Measurements from ENCODE around the gene CTXND1.
"Not testable (repeated sequence)": the region's sequence is repeated elsewhere in the genome, so short reads cannot be mapped to it uniquely, and the experiment has no call there.

Gene CTXND1

DNA sequence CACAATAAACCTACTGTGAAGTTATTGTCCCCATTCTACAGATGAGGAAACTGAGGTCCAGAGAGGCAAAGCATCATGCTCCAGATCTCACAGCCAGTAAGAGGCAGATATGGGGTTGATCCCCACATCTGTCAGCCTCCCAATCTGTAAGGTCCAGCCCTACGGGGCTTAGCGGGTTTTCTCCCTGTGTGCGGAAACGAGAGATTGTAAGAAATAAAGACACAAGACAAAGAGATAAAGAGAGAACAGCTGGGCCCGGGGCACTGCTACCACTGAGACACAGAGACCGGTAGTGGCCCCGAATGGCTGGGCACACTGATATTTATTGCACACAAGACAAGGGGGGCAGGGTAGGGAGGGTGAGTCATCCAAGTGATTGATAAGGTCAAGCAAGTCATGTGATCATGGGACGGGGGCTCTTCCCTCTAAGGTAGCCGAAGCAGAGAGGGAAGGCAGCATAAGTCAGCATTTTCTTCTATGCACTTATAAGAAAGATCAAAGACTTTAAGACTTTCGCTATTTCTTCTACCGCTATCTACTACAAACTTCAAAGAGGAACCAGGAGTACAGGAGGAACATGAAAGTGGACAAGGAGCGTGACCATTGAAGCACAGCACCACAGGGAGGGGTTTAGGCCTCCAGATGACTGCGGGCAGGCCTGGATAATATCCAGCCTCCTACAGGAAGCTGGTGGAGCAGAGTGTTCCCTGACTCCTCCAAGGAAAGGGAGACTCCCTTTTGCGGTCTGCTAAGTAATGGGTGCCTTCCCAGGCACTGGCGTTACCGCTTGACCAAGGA, 96.4 kb downstream of the CTXND1 start:
- DNase-seq: not testable (repeated sequence)

GRCh38 chr15:80155001-80155377, 97.0 kb downstream of the CTXND1 start:
- DNase-seq: no peak

DNA sequence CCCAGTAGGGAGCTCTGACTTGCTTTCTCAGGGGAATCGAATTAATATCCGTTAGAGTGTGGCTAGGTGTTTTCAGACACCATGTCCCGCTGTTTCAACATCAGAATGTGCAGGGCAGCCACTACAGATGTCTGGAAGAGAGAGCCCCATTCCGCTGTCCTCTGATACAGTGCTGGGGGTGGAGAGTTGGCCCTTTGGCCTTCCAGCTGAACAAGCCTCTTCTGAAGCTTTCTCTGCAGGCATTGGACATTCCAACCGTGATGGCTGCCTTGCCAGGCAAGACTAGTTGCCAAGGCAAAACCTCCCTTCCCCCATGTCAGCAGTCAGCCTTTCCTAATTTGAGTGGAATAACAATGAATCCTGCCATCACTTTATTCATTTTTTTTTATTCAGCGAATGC, 97.7 kb downstream of the CTXND1 start:
- DNase-seq: no peak

GRCh38 chr15:80153900-80154299, 98.1 kb downstream of the CTXND1 start:
- no peak for DNase-seq

GRCh38 chr15:80152896-80153876, 98.8 kb downstream of the CTXND1 start, which contains the start of gene FAH:
Gene FAH, plus strand, starts transcription at chr15:80152999. Its CDS starts 56 bp downstream, at chr15:80153055.
- peak; percentile 6 for DNase-seq

DNA sequence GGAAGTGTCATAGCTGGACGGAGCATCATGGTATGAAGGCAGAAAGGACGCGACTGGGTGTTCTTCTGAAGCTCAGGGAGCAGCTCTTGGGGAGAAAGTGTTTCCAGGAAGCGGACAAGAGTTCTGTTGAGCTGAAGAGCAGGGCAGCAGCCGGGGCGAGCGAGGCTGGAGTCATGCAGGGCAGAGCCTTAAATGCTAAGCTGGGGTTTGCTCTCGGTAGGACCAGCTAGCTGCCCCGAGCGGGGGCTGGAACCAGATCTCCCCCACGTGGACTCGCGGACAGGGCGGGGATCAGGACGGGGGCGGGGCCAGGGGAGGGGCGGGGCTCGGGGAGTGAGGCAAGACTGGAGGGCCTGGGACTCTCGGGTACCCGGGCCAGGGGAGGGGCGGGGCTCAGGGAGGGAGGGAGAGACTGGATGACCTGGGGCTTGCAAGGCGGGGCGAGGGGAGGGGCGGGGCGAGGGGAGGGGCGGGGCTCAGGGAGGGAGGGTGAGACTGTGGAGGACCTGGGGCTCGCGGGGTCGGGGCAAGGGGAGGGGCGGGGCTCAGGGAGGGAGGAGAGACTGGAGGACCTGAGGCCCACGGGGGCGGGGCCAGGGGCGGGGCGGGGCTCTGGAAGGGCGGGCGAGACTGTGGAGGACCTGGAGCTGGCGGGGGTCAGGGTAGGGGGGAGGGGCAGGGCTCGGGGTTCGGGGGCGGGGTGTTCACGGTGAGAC, 99.7 kb downstream of the CTXND1 start:
- DNase-seq: peak; percentile 25

GRCh38 chr15:80151576-80151975, 100.4 kb downstream of the CTXND1 start:
- DNase-seq: no peak

DNA sequence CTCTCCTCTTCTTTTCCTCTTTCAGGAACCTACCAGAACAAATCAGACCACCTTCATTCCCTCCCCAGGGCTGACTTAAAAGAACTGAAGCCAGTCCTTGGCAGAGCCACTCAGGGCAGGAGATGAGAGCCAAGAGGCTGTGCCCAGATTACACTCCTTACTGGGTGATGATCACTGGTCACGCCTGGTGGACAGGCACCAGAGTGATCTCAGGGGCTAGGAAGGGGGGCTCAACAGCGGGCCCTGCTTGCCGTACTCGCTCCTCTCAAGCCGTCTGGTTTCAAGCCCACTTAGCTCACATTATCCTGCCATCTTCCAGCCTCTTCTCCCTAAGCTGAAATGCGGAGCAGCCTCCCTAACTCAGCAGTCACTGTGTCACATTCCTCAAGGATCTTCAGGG, 100.9 kb downstream of the CTXND1 start:
- DNase-seq: no peak

Measured in NCI-H1417 treated with DMSO at 0.1 percent for 48 hours (cell line).